ENCODE data around the gene VAMP1.
A peak's percentile ranks its signal among the peaks of the same experiment; 100 is the strongest.
"Not testable (repeated sequence)": the region's sequence is repeated elsewhere in the genome, so short reads cannot be mapped to it uniquely, and the experiment has no call there.

Gene VAMP1

GRCh38 chr12:6435961-6436715 lies 34.3 kb downstream of the VAMP1 start:
- no peak overlapping the region for H3K4me3 ChIP-seq (replicated peaks; ENCODE audit: low read depth, low read length)
- DNase-seq (ENCODE audit: extremely low read depth, low read depth), result no peak
- TF ChIP-seq CTCF (IDR thresholded peaks at IDR 0.05; ENCODE audit: low read depth, low read length, missing control alignments), result no peak

GRCh38 chr12:6434205-6435140 lies 36.0 kb downstream of the VAMP1 start:
- no peak for TF ChIP-seq CTCF (IDR thresholded peaks at IDR 0.05; ENCODE audit: low read depth, low read length, missing control alignments)
- DNase-seq (ENCODE audit: extremely low read depth, low read depth), result no peak
- H3K4me3 ChIP-seq (replicated peaks; ENCODE audit: low read depth, low read length), result no peak overlapping the region

- no peak for TF ChIP-seq CTCF (IDR thresholded peaks at IDR 0.05; ENCODE audit: low read depth, low read length, missing control alignments)
- DNase-seq (ENCODE audit: extremely low read depth, low read depth), result no peak
- H3K4me3 ChIP-seq (replicated peaks; ENCODE audit: low read depth, low read length), result no peak overlapping the region
Observed at GRCh38 chr12:6432991-6433390, 37.5 kb downstream of the VAMP1 start.

- H3K4me3 ChIP-seq (replicated peaks; ENCODE audit: low read depth, low read length), result no peak overlapping the region; the same call in 1 of the 2 replicates
- no peak for TF ChIP-seq CTCF (IDR thresholded peaks at IDR 0.05; ENCODE audit: low read depth, low read length, missing control alignments)
- DNase-seq (ENCODE audit: extremely low read depth, low read depth), result peak; percentile 93
Observed at GRCh38 chr12:6430124-6430989, 40.1 kb downstream of the VAMP1 start.

GRCh38 chr12:6428326-6428725 lies 42.2 kb downstream of the VAMP1 start:
- TF ChIP-seq CTCF (IDR thresholded peaks at IDR 0.05; ENCODE audit: low read depth, low read length, missing control alignments), result no peak
- no peak for DNase-seq (ENCODE audit: extremely low read depth, low read depth)
- no peak overlapping the region for H3K4me3 ChIP-seq (replicated peaks; ENCODE audit: low read depth, low read length)

GRCh38 chr12:6427796-6428195 lies 42.7 kb downstream of the VAMP1 start:
- not testable (repeated sequence) for H3K4me3 ChIP-seq (replicated peaks; ENCODE audit: low read depth, low read length); DNase-seq (ENCODE audit: extremely low read depth, low read depth)
